NCI-H2029 (cell line): ENCODE measurements around the gene ITGAX.
"Not testable (repeated sequence)": the region's sequence is repeated elsewhere in the genome, so short reads cannot be mapped to it uniquely, and the experiment has no call there.

Experiments
- DNase-seq: peaks from one replicate; lab custom pipeline; 2025; lab: John Stamatoyannopoulos, UW

Gene ITGAX

DNA sequence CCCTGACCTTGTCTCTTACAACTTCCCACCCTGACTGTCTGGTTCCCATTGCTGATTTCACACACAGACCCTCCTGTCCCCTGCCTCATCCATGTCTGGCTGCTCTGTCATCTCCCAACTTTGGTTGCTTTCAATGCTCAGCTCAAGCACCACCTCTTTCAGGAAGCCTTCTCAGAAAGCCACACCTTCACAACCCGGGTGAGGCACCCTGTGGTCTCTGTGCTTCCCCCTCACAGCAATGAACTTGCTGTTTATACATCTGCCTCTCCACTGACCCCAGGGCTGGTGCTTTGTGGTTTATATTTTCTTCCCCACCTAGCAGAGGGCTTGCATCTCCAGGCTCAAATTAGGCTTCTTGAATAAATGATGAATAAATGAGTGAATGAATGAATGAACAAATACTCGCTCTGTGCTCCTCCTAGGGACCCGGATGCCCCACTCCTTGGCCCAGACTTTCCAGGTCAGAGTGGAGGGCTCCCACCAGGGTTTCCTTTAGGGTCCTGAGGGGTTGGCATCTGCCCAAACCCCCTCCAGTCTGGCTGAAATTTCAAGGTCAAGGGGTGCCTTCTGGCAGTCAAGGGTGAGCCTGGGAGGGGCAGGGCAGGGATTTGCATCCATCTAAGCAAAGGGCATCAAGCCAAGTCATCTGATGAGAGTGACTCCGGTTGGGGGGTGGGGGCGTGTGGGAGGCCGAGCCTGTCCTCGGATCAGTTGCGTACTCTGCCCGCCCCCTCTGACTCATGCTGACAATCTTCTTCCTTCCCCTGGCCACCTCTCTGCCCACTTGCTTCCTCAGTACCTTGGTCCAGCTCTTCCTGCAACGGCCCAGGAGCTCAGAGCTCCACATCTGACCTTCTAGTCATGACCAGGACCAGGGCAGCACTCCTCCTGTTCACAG lies at the start of gene ITGAX:
Gene ITGAX, plus strand, starts transcription at position 783 of the 898 bp plus-strand sequence. Its CDS starts 79 bp downstream, at position 862.
- DNase-seq = no peak

DNA sequence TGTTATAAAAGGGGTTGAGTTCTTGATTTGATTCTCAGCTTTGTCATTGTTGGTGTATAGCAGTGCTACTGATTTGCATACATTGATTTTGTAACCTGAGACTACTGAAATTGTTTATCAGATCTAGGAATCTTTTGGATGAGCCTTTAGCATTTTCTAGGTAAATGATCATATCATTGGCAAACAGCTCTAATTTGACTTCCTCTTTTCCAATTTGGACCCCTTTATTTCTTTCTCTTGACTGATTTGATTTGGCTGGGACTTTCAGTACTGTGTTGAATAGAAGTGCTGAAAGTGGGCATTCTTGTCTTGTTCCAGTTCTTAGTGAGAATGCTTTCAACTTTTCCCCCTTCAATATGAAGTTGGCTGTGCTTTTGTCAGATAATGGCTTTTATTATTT lies 49.8 kb upstream of the ITGAX start:
- DNase-seq = no peak

DNA sequence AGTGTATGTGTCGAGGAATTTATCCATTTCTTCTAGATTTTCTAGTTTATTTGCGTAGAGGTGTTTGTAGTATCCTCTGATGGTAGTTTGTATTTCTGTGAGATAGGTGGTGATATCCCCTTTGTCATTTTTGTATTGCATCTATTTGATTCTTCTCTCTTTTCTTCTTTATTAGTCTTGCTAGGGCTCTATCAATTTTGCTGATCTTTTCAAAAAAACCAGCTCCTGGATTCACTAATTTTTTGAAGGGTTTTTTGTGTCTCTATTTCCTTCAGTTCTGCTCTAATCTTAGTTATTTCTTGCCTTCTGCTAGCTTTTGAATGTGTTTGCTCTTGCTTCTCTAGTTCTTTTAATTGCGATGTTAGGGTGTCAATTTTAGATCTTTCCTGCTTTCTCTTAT lies 46.6 kb upstream of the ITGAX start:
- DNase-seq = not testable (repeated sequence)

DNA sequence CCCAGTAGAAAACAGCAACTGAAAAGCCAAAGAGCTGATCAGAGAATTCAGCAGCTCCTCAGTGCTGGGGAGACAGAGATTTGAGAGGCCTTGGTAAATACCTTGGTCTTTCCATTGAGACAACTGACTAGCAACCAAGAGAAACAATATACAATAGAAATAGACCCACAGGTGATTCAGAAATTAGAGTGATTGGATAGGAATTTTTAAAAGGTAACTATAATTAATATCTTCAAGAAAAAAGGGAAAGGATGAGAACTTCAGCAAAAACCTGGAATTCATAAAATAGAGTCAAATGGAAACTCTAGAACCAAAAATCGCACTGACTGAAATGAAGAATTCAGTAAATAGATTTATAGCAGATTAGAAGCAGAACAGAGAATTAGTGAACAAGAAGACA lies 32.5 kb upstream of the ITGAX start:
- DNase-seq = no peak

DNA sequence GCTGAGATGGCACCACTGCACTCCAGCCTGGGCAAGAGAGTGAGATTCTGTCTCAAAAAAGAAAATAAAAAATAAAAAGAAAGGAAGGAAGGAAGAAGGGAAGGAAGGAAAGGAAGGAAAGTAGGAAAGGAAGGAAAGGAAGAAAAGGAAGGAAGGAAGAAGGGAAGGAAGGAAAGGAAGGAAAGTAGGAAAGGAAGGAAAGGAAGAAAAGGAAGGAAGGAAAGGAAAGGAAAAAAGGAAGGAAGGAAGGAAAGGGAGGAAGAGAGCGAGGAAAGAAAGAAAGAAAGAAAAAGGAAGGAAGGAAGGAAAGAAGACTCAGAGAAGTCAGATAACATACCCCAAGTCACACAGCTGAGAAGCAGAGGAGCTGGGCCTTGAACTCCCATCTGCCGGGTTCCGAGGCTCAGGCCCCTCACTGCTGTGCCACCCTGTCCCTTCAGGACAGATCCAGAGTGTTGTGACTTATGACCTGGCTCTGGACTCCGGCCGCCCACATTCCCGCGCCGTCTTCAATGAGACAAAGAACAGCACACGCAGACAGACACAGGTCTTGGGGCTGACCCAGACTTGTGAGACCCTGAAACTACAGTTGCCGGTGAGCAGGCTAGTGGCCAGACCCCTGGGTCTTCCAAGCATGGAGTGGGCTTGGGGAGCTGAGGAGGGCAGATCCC lies 30.9 kb upstream of the ITGAX start:
- no peak for DNase-seq

DNA sequence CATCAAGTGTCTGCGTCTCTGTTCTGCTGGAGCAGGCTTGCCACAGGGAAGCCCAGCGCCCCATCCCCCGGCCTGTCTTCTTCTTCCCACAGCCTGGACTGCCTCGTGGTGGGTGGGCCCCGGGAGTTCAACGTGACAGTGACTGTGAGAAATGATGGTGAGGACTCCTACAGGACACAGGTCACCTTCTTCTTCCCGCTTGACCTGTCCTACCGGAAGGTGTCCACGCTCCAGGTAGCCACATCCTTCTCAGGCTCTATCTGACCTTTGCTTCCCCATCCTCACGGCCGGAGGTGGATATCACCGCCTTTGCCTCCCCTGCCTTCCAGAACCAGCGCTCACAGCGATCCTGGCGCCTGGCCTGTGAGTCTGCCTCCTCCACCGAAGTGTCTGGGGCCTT lies 29.8 kb upstream of the ITGAX start:
- DNase-seq = no peak

DNA sequence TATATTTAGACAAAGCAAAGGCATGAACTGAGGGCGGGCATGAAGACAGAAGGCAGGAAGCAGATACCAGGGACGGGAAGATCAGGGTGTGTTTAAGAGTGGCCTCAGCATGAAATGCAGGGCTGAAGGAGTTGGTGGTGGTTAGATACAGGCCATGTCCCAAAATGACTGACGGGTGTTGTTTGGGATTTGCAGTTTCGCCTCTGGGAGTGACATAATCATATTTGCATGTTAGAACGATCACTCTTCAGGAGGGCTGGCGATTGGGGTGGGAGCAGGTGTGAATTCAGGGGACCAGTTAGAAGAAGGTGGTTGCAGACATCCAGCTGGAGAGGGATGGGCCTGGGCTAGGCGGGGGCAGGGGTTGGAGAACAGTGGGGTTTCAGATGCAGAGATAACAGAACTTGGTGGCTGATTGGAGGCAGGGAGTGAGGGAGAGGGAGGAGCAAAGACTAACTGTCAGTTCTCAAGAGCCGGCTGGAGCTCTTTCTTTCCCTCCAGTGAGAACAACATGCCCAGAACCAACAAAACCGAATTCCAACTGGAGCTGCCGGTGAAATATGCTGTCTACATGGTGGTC lies 27.2 kb upstream of the ITGAX start:
- no peak for DNase-seq

DNA sequence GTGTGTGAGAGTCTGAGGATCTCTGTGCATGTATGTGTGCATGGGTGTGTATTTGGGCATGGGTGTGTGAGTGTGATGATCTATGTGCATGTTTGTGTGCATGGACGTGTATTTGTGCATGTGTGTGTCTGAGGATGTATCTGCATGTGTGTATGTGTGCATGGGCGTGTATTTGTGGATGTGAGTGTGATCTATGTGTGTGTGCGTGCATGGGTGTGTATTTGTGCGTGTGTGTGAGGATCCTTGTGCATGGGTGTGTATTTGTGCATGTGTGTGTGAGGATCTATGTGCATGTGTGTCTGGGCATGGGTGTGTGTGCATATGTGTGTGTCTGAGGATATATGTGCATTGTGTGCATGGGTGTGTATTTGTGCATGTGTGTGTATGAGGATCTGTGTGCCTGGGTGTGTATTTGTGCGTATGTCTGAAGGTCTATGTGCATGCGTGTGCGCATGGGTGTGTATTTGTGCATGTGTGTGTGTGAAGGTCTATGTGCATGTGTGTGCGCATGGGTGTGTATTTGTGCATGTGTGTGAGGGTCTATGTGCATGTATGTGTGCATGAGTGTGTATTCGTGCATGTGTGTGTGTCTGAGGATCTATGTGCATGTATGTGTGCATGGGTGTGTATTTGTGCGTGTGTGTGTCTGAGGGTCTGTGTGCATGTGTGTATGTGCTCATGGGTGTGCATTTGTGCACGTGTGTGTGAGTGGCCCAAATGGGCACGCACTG lies 26.5 kb upstream of the ITGAX start:
- DNase-seq = no peak

DNA sequence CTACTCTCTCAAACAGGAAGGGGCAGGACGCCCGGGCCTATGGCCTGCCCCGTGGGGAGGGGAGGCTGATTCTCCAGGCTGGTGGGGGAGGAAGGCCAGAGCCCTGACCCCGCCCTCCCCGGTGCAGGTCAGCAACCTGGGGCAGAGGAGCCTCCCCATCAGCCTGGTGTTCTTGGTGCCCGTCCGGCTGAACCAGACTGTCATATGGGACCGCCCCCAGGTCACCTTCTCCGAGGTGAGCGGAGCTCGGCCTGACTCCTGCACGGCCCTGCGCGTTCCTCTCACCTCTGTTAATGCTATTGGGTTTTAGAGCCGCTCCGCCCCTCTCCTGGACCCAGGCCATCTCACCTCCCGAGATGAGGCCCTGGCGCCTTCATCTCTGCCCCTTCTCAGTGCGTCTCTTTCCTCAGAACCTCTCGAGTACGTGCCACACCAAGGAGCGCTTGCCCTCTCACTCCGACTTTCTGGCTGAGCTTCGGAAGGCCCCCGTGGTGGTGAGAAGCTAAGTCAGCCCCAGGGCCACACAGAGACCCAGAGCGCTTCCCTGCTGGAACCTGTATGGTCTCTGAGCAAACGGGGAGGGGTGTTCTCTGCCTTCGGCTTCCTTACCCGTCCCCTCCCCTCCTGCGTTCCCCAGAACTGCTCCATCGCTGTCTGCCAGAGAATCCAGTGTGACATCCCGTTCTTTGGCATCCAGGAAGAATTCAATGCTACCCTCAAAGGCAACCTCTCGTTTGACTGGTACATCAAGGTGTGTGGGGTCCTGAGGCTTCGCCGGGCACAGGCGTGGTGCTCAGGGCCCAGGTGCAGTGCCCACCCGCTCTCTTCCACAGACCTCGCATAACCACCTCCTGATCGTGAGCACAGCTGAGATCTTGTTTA lies 25.1 kb upstream of the ITGAX start:
- no peak for DNase-seq

DNA sequence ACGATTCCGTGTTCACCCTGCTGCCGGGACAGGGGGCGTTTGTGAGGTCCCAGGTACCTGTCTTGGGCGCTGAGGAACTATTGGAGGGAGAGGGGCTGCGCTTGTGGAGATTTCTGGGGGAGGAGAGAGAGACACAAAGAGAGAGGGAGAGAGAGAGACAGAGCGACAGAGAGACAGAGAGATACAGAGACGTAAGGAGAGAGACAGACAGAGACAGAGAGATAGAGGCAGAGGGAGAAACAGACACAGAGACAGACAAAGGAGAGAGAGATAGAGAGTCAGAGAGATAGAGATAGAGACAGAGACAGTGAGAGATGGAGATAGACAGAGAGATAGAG lies 24.5 kb upstream of the ITGAX start:
- DNase-seq = no peak

DNA sequence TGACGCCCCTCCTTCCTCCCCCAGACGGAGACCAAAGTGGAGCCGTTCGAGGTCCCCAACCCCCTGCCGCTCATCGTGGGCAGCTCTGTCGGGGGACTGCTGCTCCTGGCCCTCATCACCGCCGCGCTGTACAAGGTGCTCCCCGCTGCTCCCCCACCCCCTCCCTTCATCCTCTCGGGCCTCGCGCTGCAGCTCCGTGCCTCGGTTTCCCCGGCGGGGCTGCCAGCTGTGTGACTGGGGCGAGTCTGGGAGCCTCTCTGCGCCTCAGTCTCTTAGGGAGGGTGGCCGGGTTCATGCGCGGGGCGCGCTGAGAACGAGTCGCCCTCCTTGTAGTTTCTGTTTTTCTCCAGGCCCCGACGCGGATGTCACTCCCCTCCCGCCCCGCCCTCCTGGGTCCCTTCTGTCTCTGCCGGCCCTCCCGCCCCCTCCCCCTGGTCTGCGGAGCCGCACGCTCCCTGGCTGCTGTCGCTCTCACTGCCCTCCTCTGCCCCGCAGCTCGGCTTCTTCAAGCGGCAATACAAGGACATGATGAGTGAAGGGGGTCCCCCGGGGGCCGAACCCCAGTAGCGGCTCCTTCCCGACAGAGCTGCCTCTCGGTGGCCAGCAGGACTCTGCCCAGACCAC lies 23.7 kb upstream of the ITGAX start:
- DNase-seq = no peak

DNA sequence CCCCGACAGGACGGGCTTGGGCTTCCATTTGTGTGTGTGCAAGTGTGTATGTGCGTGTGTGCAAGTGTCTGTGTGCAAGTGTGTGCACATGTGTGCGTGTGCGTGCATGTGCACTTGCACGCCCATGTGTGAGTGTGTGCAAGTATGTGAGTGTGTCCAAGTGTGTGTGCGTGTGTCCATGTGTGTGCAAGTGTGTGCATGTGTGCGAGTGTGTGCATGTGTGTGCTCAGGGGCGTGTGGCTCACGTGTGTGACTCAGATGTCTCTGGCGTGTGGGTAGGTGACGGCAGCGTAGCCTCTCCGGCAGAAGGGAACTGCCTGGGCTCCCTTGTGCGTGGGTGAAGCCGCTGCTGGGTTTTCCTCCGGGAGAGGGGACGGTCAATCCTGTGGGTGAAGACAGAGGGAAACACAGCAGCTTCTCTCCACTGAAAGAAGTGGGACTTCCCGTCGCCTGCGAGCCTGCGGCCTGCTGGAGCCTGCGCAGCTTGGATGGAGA lies 23.1 kb upstream of the ITGAX start:
- DNase-seq = no peak

DNA sequence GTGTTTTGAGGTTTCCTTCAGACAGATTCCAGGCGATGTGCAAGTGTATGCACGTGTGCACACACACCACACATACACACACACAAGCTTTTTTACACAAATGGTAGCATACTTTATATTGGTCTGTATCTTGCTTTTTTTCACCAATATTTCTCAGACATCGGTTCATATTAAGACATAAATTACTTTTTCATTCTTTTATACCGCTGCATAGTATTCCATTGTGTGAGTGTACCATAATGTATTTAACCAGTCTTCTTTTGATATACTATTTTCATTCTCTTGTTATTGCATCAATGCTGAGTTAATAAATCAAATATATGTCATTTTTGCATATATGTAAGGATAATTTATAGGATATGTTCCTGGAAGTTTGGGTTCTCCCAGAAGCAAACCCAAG lies 22.4 kb upstream of the ITGAX start:
- no peak for DNase-seq

DNA sequence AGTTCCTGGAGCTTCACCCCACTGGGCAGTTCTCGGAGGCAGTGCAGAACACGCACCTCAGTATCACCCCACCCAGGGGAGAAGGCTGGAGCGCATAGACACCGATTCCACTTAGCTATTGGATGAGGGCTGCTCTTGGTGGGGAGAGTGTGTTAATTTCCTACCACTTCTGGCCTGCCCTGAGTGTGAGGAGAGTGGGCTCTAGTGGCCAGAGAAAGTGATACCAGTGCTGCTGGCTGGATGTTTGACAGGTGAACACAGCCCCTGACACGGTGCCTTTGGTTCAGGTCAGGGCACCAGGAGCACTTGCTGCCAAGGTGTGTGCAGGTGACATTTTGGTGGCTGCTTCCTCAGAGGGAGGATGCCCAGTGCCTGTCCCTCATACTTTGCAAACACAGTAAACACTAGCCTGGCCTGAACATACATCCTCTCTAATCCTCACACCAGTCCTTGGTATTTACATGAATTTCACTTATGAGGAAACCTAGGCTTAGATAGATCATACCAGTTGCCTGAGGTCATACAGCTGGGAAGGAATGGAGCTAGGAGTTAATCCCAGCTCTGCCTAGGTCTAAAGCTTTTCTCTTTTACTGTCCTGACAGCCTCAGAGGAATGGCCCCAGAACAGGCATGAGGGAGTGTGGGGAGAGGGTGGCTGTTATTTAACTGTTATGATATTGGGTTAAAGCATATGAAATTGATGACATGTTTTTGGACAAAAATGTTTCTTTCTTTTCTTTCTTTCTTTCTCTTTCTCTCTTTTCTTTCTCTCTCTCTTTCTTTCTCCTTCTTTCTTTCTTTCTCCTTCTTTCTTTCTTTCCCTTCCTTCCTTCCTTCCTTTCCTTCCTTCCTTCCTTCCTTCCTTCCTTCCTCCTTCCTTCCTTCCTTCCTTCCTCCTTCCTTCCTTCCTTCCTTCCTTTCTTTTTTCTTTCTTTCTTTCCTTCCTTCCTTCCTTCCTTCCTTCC lies 21.0 kb upstream of the ITGAX start:
- no peak for DNase-seq

DNA sequence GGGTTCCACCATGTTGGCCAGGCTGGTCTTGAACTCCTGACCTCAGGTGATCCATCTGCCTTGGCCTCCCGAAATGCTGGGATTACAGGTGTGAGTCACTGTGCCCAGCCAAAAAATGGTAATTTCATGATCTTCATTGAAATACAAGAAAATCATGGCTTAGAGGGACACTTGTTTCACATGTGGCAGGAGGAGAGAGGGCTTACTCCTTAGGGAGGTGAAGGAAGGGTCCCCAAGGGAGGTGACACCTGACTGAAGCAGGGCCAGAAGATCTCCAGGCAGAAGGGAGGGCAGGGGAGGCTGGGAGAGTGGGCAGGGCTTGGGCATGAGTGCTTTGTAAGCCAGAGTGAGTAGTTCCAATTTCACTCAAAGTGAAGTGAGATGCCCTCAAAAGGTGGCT lies 20.0 kb upstream of the ITGAX start:
- no peak for DNase-seq

DNA sequence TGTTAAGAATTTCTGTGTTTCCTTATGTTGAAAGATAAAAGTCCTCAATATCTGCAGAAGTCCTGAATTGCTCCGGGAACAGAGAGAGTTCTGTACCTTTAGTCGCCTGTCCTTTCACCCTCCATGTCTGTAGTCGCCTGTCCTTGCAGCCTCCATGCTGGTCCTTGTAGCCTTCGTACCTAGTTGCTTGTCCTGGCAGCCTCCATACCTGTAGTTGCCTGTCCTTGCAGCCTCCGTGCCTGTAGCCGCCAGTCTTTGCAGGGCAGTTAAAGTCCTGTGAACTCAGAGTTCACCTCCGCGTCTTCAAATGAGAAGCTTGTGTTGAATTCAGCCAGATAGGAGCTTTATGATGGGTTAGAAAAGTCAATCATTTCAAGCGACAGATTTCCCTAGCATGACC lies 19.5 kb upstream of the ITGAX start:
- no peak for DNase-seq

DNA sequence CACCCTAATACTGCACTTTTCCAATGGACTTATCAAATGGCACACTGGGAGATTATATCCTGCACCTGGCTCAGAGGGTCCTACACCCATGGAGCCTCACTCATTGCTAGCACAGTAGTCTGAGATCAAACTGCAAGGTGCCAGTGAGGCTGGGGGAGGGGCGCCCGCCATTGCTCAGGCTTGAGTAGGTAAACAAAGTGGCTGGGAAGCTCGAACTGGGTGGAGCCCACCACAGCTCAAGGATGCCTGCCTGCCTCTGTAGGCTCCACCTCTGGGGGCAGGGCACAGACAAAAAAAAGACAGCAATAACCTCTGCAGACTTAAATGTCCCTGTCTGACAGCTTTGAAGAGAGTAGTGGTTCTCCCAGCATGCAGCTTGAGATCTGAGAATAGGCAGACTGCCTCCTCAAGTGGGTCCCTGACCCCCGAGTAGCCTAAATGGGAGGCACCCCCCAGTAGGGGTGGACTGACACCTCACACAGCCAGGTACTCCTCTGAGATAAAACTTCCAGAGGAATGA lies 16.8 kb upstream of the ITGAX start:
- DNase-seq = not testable (repeated sequence)

DNA sequence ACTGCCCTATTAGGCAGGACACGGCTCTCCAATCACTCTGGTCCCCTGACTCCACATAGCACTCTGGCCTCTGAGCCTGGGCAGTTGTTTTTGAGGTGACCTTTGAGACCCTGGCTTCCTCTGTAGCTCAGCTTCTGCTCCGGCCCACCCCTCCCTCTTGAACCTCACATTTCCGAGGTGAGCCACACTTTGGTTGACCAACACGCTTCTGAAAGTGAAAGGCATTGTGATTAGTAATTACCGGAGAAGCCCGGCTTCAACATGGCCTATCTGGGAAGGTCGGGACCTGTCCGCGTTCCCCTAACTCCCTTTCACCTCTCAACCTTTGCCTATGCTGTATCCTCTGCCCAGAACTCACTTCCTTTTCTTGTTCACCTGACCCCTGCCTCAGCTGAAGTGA lies 10.3 kb upstream of the ITGAX start:
- DNase-seq = no peak

DNA sequence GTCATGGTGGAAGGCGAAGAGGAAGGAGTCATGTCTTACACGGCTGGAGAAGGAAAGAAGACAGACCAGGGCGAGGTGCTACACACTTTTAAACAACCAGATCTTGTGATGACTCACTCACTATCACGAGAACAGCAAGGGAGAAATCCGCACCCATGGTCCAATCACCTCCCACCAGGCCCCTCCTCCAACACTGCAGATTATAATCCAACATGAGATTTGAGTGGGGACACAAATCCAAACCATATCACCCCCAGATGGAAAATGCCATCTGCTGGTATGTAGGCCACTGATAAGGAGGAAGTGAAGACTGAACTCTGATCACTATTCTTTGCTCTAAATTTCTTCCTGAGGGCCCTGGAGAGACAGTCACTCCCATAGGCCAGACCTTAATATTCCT lies 7.5 kb upstream of the ITGAX start:
- DNase-seq = no peak

DNA sequence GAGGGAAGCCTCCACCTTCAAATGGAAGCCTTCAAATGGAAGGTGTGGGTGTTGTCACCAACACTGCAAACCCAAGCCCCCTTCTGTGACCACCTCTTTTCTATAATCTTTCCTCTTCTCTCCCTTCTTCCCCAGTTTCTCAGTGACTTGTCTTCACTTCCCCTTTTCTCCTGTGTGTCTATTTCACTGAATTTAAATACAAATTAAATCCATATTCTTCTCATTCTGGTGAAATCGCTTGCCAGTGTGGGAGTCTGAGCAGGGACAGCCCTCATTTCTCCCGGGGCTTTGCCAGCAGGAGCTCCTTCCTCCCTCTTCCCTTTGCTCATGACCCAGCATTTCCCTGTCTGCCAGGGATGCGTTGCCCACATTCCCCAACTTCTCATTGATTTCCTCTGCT lies 6.4 kb upstream of the ITGAX start:
- no peak for DNase-seq
